ENCODE data around the gene IMPDH1.
A peak's percentile ranks its signal among the peaks of the same experiment; 100 is the strongest.

The IMPDH1 gene

DNA sequence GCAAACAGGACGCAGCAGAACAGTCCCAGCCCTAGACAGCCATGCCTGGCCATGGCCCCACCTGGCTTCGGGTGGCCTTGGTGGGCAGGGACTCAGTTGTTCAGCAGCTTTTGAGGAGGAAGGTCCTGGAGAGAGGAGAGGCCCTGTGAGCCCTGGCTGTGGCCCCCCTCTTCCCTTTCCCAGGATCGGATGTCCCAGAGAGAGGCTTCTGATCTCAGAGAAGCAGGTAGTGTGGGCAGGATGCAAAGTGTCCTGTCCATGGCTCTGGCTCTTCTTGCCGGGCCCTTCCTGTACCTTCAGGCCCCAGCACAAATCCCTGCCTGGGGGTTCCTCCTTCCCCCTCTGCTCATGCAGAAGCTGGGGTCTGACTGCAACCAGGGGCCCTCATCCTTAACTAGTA lies 49.8 kb downstream of the IMPDH1 start:
- no peak for DNase-seq (ENCODE audit: low spot score)

GRCh38 chr7:128359336-128359735 lies 50.4 kb downstream of the IMPDH1 start:
- no peak for DNase-seq (ENCODE audit: low spot score)

DNA sequence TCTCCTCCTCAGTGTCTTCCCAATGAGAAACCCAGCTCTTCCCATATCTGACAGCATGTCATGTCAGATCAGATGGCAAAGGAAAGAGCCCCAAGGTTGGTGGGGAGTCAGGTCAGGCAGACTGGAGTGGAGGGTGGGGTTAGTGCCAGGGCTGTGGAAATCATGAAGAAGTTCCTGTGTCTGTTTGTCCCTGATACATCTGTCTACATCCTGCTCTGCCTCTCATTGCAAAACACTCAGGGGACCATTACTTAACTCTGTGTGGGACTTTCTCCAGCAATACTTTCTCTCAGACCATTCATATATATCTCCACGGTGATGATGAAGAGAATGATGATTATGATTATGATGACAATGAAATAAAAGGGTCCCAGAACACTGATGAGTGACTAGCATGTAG lies 51.5 kb downstream of the IMPDH1 start:
- no peak for DNase-seq (ENCODE audit: low spot score)

DNA sequence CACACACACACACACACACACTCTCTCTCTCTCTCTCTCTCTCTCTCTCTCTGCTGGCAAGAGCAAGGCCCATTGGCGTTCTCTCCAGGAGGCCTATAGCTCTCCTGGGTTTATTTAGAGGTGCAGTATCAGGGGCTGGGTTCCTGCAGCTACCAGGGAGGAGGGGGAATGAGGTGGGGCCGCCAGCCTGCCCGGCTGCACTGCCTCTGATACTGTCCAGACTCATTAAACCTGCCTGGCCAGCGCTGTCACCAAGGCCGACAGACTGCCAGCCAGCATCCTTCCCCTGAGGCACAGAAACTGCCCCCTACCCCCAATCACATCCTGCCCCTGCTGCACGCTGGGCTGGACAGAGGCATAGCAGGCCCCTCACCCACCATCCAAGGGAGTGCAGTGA lies 52.6 kb downstream of the IMPDH1 start:
- no peak for DNase-seq (ENCODE audit: low spot score)

DNA sequence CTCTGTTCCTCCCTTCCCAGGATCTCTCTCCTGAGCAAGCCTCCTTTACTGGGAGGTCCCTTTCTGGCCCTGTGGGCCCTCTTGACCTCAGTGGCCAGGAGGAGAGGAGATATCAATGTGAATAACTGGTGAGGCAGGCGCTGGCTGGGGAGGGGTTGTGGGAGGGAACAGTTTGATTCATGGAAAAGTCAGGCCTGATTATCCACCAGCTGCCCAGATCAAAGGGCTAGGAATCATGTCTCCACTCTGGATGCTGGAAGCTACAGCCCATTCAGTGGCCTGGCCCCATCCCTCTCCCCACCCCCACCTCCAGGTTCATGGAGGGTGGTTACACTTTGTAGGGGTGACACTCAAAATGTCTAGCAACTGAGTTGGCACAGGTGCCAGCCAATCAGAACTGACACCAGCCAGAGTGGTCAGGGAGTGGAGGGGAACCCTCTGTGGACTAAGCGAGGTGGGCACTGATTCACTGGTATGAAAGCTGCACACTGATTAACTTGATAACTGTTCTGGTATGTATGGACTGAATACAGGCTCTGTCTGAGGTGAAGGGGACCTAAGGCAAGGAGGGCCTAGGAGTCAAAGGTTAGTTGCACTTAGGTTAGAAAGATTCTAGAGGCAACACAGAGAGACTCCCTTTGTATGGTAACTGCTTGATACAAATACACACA lies 53.1 kb downstream of the IMPDH1 start:
- no peak for DNase-seq (ENCODE audit: low spot score)

GRCh38 chr7:128353610-128354009 lies 56.2 kb downstream of the IMPDH1 start:
- DNase-seq (ENCODE audit: low spot score) = no peak

- DNase-seq (ENCODE audit: low spot score) = no peak
Measured at GRCh38 chr7:128353189-128353588, 56.6 kb downstream of the IMPDH1 start.

- no peak for DNase-seq (ENCODE audit: low spot score)
Measured at GRCh38 chr7:128352636-128353035, 57.1 kb downstream of the IMPDH1 start.

GRCh38 chr7:128352153-128352537 lies 57.6 kb downstream of the IMPDH1 start:
- DNase-seq (ENCODE audit: low spot score) = no peak

- DNase-seq (ENCODE audit: low spot score) = no peak
Measured at GRCh38 chr7:128351296-128352152, 58.3 kb downstream of the IMPDH1 start.

GRCh38 chr7:128350708-128351295 lies 59.0 kb downstream of the IMPDH1 start:
- DNase-seq (ENCODE audit: low spot score) = no peak

DNA sequence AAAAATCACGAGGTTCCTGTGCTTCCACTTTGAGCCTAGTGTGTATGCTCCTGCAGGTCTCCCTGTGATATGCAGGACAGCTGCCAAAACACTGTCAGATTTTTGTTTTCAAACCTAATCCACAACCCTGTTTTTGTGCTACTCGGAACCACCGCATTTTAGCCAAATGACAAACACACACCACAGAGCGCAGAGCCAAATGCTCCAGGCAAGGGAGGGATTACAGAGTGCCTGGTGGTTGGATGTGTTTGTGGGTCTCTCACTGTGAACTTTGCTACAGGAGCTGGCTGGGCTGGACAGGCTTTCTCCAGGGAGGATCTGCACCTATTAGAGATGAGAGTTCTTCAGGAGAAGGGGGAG lies 60.3 kb downstream of the IMPDH1 start:
- DNase-seq (ENCODE audit: low spot score) = no peak

- peak; percentile 45 for DNase-seq (ENCODE audit: low spot score)
Measured at GRCh38 chr7:128347647-128348097, 62.1 kb downstream of the IMPDH1 start.

DNA sequence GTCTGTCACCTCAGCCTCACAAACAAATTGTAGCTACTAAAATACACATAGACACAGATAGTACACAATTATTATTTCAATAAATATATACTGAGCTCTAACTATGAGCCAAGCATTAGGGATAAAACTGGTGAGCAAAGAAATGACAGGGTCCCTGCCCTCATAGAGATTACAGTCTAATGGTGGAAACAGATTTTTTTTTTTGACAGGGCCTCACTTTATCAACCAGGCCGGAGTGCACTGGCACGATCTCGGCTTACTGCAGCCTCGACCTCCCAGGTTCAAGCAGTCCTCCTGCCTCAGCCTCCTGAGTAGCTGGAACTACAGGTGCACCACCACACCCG lies 65.4 kb downstream of the IMPDH1 start:
- DNase-seq (ENCODE audit: low spot score) = no peak

- DNase-seq (ENCODE audit: low spot score) = peak; percentile 93
Measured at GRCh38 chr7:128343554-128344430, 66.0 kb downstream of the IMPDH1 start, which contains the start of gene RBM28. Gene RBM28 (minus strand): TSS chr7:128343908. CDS start chr7:128343793, 115 bp downstream.

Data from cerebellar cortex (tissue), 1 donor.